Caco-2 (cell line): ENCODE measurements around the gene CHST9. TPM values are rescaled to one million over a fixed set of nuclear protein-coding genes. Genes with fewer than 3 reads are reported as not detected.

ENCODE experiments used
- BruUV-seq: library from RNA; stranded (reverse); fragments of 400-500 nt; replicated peaks from 2 replicates; lab custom pipeline; 2021; lab: Mats Ljungman, UMichigan
- CTCF ChIA-PET: fragments of 300-600 bp; sonication (Branson Sonifier 250); formaldehyde crosslinking; loops from one replicate; lab custom pipeline; 2022; ENCODE audit warnings: antibody characterized with exemption; lab: Charles Lee
- POLR2A ChIA-PET: fragments of 300-600 bp; sonication (Branson Sonifier 250); formaldehyde crosslinking; loops from one replicate; lab custom pipeline; 2022; ENCODE audit warnings: antibody characterized with exemption; lab: Charles Lee
- DNase-seq, 2 experiments: peaks; one replicate each; pipeline versions ENCODE4 v3.0.0 to v3.0.0-alpha.2; 2020 to 2022
- H3K27me3 ChIP-seq: replicated peaks from 2 replicates; pipeline ENCODE4 v1.6.0; 2011; ENCODE audit warnings: low read length; ENCODE audit not compliant: control insufficient read depth, insufficient read depth
- H3K36me3 ChIP-seq: 2 replicates; pipeline ENCODE4 v1.5.1; 2011; ENCODE audit warnings: low read length; ENCODE audit not compliant: control insufficient read depth, insufficient read depth
- H3K4me1 ChIP-seq: fragments of 250-450 bp; sonication (Bioruptor Pico); 2 replicates; pipeline ENCODE4 v1.5.1; 2020; ENCODE audit warnings: mild to moderate bottlenecking
- H3K4me3 ChIP-seq: 2 replicates; pipeline ENCODE4 v1.5.1; 2011; ENCODE audit warnings: low read depth, mild to moderate bottlenecking, control low read depth, low read length
- H3K9me3 ChIP-seq: fragments of 250-450 bp; sonication (Bioruptor Pico); 2 replicates; pipeline ENCODE4 v1.5.1; 2020; ENCODE audit warnings: mild to moderate bottlenecking, moderate library complexity
- H3K27ac Mint-ChIP-seq: one replicate; pipeline ENCODE4 v1.8.0; 2022; ENCODE audit warnings: mixed read lengths; ENCODE audit not compliant: unreplicated experiment
- H3K27me3 Mint-ChIP-seq: one replicate; pipeline ENCODE4 v1.8.0; 2022; ENCODE audit warnings: mixed read lengths; ENCODE audit not compliant: insufficient read depth, unreplicated experiment
- H3K36me3 Mint-ChIP-seq: one replicate; pipeline ENCODE4 v1.8.0; 2022; ENCODE audit warnings: mild to moderate bottlenecking, mixed read lengths; ENCODE audit not compliant: insufficient read depth, unreplicated experiment
- H3K4me1 Mint-ChIP-seq: one replicate; pipeline ENCODE4 v1.8.0; 2022; ENCODE audit warnings: low read depth, mixed read lengths; ENCODE audit not compliant: unreplicated experiment
- H3K4me3 Mint-ChIP-seq: one replicate; pipeline ENCODE4 v1.8.0; 2022; ENCODE audit warnings: mild to moderate bottlenecking, moderate library complexity, mixed read lengths; ENCODE audit not compliant: unreplicated experiment
- H3K9me3 Mint-ChIP-seq: one replicate; pipeline ENCODE4 v1.8.0; 2022; ENCODE audit warnings: mixed read lengths; ENCODE audit not compliant: unreplicated experiment
- intact Hi-C: fragments of 100-400 bp; cut with micrococcal nuclease; formaldehyde crosslinking; loops from one replicate; pipeline ENCODE4 v1.10.0; 2022; ENCODE audit not compliant: unreplicated experiment
- total RNA-seq: library from RNA; stranded (reverse); gene quantifications from 2 replicates; pipeline ENCODE4 v1.2.3, GENCODE V29; 2022
- TF ChIP-seq, protein P1 (sequence below), 2 experiments: fragments of 200-600 bp in 1 of 2; IDR thresholded peaks; 1 replicate in 1 of 2; 2 replicates in 1 of 2; pipeline versions ENCODE4 v1.5.1 to v1.8.0; 2011 to 2022; ENCODE audit warnings: antibody characterized with exemption in 1 of 2, control low read depth in 1 of 2, inconsistent platforms in 1 of 2, low read depth in 1 of 2, low read length in 1 of 2, mild to moderate bottlenecking in 1 of 2, moderate library complexity in 1 of 2; ENCODE audit not compliant: insufficient read depth in 1 of 2, severe bottlenecking in 1 of 2, unreplicated experiment in 1 of 2

The CHST9 gene
- total RNA-seq, 1 experiment from 2014 or later: 26.5 TPM

GRCh38 chr18:26869640-26870039 lies 315.5 kb downstream of the CHST9 start:
- no peak overlapping the region for H3K4me3 ChIP-seq
- H3K36me3 ChIP-seq: no peaks in the 10 kb centered on the region
- Mint-ChIP-seq H3K27ac (no peak overlapping the region), H3K9me3 (no peaks in the 10 kb centered on the region), H3K36me3 (no peaks in the 10 kb centered on the region), H3K4me3 (no peak overlapping the region), H3K27me3 (no peaks in the 10 kb centered on the region), H3K4me1 (peaks cover 7% of the 10 kb centered on the region)
- BruUV-seq: no TSS peak
- intact Hi-C loops: no loop called here
- TF ChIP-seq, protein P1, sequence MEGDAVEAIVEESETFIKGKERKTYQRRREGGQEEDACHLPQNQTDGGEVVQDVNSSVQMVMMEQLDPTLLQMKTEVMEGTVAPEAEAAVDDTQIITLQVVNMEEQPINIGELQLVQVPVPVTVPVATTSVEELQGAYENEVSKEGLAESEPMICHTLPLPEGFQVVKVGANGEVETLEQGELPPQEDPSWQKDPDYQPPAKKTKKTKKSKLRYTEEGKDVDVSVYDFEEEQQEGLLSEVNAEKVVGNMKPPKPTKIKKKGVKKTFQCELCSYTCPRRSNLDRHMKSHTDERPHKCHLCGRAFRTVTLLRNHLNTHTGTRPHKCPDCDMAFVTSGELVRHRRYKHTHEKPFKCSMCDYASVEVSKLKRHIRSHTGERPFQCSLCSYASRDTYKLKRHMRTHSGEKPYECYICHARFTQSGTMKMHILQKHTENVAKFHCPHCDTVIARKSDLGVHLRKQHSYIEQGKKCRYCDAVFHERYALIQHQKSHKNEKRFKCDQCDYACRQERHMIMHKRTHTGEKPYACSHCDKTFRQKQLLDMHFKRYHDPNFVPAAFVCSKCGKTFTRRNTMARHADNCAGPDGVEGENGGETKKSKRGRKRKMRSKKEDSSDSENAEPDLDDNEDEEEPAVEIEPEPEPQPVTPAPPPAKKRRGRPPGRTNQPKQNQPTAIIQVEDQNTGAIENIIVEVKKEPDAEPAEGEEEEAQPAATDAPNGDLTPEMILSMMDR (IDR thresholded peaks at IDR 0.05; ENCODE audit: insufficient read depth in 1 of 2, low read depth in 1 of 2, low read length in 1 of 2, severe bottlenecking in 1 of 2, unreplicated experiment in 1 of 2): no peak
- no peaks in the 10 kb centered on the region for H3K4me1 ChIP-seq
- no peaks in the 10 kb centered on the region for H3K27me3 ChIP-seq
- H3K9me3 ChIP-seq: no peaks in the 10 kb centered on the region
- DNase-seq: no peak
- POLR2A ChIA-PET: no interaction called here
- CTCF ChIA-PET: no interaction called here

DNA sequence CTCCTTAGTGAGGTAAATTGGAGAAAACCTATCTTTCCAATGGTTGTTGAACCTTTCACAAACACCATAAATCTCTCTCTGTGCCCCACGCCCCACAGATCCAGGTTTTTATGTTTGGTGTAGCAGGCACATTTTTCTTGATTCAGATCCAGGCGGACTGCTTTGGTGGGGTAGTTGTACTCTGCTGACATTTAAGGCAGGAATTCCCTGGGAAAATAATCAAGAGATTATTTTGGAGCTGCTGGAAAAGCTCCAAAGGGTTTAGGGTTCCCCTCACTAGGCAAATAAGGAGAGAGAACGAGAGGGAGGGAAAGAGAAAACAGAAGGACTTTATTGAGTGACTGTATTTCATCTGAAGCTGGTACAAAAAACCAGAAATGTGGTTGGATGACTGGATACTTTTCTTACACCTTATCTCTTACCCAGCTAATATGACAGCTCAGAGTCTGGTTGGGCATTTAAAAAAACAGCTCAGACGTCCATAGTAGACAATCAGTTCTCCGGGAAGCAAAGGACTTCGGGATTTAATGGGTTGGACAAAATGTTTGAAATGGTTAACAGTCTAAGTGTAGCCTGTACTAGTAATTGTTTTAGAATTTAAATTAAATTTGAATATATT lies 316.0 kb downstream of the CHST9 start:
- H3K36me3 Mint-ChIP-seq: no peaks in the 10 kb centered on the region
- H3K4me3 Mint-ChIP-seq: no peak overlapping the region
- no TSS peak for BruUV-seq
- H3K4me1 Mint-ChIP-seq: peaks cover 7% of the 10 kb centered on the region
- H3K36me3 ChIP-seq: no peaks in the 10 kb centered on the region
- no peaks in the 10 kb centered on the region for H3K27me3 ChIP-seq
- DNase-seq: no peak
- ChIA-PET POLR2A (no interaction called here), CTCF (no interaction called here)
- TF ChIP-seq, protein P1 (IDR thresholded peaks at IDR 0.05; ENCODE audit: insufficient read depth in 1 of 2, low read depth in 1 of 2, low read length in 1 of 2, severe bottlenecking in 1 of 2, unreplicated experiment in 1 of 2): no peak
- H3K27me3 Mint-ChIP-seq: peaks cover 4% of the 10 kb centered on the region
- intact Hi-C loops: no loop called here
- H3K4me3 ChIP-seq: no peak overlapping the region
- no peaks in the 10 kb centered on the region for H3K9me3 Mint-ChIP-seq
- H3K9me3 ChIP-seq: no peaks in the 10 kb centered on the region
- no peak overlapping the region for H3K27ac Mint-ChIP-seq
- no peaks in the 10 kb centered on the region for H3K4me1 ChIP-seq

- POLR2A ChIA-PET: no interaction called here
- no peak for DNase-seq
- peaks cover 4% of the 10 kb centered on the region for H3K27me3 Mint-ChIP-seq
Measured at GRCh38 chr18:26867471-26867870, 317.6 kb downstream of the CHST9 start.

More at GRCh38 chr18:26867471-26867870, 317.6 kb downstream of the CHST9 start:
- CTCF ChIA-PET: no interaction called here
- Mint-ChIP-seq H3K9me3 (no peaks in the 10 kb centered on the region), H3K4me3 (no peak overlapping the region), H3K36me3 (no peaks in the 10 kb centered on the region), H3K4me1 (no peaks in the 10 kb centered on the region), H3K27ac (no peak overlapping the region)
- no peak overlapping the region for H3K4me3 ChIP-seq
- H3K27me3 ChIP-seq: no peaks in the 10 kb centered on the region
- no peaks in the 10 kb centered on the region for H3K9me3 ChIP-seq
- intact Hi-C loops: no loop called here
- no TSS peak for BruUV-seq
- no peaks in the 10 kb centered on the region for H3K36me3 ChIP-seq
- TF ChIP-seq, protein P1 (IDR thresholded peaks at IDR 0.05; ENCODE audit: insufficient read depth in 1 of 2, low read depth in 1 of 2, low read length in 1 of 2, severe bottlenecking in 1 of 2, unreplicated experiment in 1 of 2): no peak
- H3K4me1 ChIP-seq: no peaks in the 10 kb centered on the region
